ENCODE data around the gene LBHD2.
"Not testable (repeated sequence)": the region's sequence is repeated elsewhere in the genome, so short reads cannot be mapped to it uniquely, and the experiment has no call there.

Gene LBHD2

DNA sequence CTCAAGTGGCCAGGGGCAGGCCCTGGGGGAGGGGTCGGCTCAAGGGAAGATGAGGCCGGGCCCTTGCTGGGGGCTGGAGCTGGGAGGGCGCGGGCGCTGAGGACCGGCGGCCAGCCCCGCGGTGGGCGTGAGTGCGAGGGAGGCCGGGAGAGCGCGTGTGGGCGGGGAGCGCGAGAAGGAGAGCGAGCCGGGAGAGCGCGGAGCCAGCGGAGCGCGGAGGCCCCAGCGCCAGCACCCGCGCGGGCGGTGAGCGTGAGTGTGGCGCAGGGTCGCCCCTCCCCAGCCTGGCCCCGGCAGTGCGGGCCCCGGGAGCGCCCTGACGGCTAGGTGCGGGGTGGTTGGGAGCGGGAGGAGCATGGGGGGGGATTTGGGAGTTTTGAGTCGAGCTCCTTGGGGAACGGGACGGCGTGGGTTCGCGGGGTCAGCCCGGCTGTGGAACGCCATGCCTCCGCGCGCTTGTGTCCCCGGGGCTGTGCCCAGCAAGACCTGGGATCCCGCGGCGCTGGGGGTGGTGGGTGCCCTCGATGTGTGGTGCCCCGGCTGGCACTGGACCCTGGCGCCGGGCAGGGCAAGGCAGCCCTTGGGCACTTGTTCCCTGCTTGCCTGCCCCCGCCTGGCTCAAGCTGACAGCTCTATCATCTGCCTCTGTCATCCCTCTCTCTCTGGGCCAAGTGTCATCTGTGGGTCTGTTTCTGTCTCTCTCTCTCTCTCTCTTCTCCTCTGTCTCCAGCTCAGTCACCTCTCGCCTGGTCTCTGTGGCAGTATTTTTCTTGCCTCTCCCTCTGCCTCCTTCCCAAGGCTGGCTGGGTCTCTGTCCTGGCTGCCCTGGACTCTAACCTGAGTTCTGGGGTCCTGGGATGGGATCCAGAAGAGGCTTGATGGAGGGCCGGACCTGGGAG lies at the start of gene LBHD2:
TSS of gene LBHD2 (plus strand) at position 190 of the 899 bp plus-strand sequence. CDS start 1,803 bp downstream, outside the sequence.
- no peak for DNase-seq (ENCODE audit: low read depth)

DNA sequence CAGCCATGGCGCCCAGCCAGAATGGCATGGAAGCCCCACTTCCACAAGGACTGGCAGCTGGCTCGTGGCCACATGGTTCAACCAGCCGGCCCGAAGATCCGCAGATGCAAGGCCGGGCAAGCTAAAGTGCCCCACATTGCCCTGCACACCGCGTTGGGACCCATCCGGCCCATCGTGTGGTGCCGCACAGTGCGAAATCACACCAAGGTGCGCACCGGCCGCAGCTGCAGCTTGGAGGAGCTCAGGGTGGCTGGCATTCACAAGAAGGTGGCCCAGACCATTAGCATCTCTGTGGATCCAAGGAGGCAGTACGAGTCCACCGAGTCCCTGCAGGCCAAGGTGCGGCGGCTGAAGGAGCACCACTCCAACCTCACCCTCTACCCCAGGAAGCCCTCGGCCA lies 42.5 kb upstream of the LBHD2 start:
- no peak for DNase-seq (ENCODE audit: low read depth)

DNA sequence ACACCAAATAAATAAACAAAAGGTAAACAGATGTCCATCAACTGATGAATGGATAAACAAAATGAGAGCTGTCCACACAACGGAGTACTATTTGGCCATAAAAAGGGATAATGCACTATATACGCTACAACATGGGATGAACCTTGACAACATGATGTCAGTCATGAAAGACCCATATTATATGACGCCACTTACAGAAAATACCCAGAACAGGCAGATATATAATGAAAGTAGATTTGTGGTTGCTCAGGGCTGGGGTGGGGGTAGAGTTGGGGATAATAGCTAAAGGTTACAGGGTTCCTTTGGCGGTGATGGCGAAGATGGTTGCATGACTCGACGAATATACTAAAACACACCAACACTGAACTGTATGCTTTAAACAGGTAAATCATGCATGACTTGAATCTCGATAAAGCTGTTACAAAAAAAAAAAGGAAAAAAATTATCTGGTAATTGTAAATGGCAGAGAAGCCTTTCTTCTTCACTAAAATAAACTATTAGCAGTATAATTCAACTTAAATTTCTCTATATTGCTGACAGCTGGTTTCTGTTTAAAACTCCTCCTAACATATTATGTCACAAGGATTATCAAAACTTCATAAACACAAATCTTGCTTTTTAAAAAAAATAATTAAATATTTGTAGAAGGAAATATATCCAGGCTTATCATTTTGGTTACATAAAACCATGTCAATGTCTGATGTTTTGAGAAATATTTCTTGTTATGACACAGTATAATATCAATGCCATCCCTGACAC lies 40.6 kb upstream of the LBHD2 start:
- DNase-seq (ENCODE audit: low read depth): no peak

DNA sequence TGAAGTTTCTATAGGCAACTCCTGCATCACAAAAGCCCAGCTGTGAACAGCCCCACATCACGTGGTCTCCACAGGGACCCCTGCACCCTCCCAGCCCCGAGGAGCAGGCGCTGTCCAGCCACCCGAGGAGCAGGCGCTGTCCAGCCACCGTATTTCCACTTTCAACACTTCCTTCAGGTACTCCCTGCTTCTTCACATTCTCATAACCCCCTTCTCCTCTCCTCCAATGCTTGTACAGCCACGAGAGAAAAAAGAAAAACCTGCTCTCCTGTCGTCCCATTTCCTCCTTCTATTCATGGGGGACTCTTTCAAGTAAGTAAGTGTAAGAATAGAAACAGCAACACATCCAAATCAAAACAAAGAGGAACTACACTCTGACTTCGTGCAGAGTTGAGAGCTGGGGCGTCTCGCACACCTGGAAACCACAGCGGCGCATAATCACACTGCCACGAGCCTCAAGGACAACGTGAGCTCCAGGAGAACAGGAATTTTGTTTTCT lies 38.6 kb upstream of the LBHD2 start:
- no peak for DNase-seq (ENCODE audit: low read depth)

DNA sequence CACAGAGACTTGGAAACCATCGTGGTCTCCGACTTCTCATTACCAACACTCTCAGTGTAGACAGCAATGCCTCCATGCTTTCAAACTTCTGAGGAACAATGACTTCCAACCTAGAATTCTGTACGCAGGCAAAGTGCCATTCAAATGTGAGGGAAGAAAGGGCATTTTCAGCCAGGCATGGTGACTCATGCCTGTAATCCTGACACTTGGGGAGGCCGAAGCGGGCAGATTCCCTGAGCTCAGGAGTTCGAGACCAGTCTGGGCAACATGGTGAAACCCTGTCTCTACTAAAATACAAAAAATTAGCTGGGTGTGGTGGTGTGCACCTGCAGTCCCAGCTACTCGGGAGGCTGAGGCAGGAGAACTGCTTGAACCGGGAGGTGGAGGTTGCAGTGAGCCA lies 36.6 kb upstream of the LBHD2 start:
- DNase-seq (ENCODE audit: low read depth): not testable (repeated sequence)

DNA sequence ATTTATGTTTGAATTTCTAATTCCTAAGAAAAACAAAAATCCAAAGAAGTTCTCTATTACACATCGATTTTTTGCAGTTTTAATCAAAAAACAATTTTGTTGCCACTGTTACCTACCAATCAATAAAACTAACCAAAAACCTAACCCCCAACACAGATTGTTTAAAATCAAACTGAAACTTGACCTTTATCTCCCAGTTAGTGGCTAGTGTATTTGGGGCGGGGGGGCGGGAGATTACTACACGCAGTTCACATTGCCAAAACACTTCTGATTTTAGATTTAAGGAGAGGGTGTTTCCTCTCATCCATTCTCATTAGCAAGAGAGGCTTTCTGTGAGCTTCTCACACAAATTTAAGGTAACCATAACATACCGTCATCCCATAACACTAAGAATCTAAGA lies 33.1 kb upstream of the LBHD2 start:
- DNase-seq (ENCODE audit: low read depth): no peak

DNA sequence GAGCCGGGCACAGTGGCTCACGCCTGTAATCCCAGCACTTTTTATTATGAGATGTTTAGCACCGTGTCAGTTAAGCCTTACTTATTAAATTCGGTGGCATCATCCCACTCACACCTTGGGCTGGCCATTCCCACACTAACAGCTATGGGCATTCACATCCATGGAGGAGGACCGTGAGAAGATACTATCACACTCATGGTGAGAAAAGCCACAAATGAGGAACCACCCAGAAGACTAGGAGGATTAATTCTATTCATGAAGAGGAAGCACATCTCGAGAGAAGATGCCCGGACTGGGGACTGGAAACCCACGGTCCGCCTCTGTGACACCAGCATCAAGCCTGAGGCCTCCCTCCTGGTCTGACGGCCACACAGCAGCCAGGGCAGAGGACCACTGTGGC lies 31.6 kb upstream of the LBHD2 start:
- no peak for DNase-seq (ENCODE audit: low read depth)

DNA sequence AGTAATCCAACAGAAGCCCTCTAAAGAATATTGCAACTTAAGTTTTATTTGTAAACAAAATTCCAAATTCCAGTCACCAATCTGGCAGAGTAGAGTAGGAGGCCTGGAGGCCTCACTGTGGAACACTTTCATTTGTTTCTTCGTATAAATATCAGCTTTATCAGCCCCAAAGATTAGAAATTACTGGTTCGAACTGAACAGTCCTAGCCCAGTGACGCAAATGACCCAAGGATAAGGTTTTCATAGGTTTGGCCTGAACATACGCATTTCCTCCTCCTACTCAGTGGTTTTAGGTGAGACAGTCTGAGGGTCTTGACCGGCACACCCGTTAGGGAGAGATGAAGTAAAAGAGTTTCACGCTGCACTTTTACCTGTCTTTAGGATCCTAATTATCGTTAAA lies 28.3 kb upstream of the LBHD2 start:
- no peak for DNase-seq (ENCODE audit: low read depth)

DNA sequence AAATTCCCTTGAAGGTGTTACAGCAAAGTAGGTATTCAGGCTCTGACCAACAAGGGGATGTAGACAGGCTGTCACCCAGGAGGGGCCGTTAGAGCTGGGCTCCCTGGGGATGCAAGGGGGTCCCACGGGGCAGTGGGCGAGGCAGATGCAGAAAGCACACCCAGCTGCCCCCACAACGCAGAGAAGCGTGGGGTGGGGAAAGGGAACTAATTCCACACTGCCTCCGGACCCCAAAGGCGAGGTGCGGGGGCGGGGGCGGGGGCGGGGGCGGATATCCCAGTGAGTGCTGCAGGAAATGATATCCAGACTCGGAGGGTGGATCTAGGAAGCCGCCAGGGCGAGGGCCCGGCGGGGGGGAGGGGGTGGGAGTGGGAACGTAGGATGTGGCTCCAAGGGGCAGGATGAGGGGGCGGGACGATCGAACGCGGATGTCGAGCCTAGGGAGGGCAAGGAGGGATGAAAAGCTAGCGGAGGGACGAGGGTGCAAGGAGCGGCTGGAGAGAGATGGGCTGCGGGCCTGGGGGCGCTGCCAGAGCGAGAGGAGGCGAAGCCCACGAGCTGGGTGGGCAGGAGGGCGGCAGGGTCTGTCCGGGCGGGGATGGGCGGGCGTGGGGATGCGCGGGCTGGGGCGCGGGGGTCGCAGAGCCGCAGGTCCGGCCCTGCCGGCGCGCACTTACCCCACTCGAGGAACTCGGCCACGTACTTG lies 27.5 kb upstream of the LBHD2 start:
- DNase-seq (ENCODE audit: low read depth): no peak

DNA sequence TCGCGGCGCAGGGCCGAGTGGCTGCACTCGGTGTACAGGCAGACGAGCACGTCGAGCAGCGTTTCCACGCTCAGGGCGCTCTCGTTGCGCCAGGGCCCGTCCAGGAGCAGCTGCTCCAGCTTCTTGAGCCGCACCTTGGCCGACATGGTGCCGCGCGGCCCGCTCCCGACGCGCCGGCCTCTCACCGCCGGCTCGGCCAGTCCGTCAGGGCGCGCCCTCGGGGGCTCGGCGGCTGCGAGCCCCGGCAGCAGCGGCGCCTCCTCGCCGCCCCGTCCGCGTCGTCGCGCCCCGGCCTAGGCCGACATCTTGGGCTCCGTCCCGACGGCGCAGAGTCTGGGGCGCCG lies 27.0 kb upstream of the LBHD2 start:
- no peak for DNase-seq (ENCODE audit: low read depth)

DNA sequence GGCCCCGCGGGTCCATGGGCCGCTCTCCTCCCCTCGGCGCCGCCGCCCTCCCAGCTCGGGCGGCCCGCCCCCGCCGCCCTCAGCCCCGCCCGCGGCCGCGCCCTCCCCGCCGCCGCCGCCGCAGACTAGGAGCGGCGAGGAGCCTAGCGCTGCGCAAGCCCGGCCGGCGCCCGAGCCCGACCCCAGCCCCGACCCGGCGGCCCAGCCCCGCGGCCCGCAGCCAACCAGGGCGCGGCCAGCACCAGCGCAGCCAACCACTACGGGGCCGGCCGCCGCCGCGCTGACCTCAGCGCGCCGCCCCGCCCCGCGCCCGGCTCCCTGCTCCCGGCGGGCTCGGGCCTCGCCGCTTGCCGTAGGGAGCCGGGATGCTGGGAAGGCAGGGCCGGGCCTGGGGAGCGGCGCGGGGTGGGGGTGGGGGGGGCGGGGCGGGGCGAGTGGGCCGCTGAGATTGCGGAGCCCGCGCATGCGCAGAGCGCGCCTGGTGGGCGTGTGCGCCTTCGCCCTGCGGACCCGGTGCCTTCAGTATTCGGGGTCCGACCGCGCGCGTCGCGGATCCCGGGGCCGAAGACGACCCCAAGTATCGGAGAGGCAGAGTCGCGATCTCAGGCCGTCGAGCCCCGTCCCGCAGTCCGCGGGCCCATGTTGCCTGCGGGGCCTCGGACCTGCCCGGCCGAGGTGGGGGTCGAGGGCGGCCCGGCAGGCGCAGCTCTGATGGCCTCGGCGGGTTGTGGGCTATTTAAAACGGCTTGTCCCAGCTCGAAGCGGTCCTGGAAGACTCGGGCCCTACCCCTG lies 26.4 kb upstream of the LBHD2 start, which contains the start of gene CDC42BPB:
TSS of gene CDC42BPB (minus strand) at position 178 of the 792 bp plus-strand sequence. CDS start 376 bp downstream, outside the sequence.
- peak; percentile 68 for DNase-seq (ENCODE audit: low read depth)

DNA sequence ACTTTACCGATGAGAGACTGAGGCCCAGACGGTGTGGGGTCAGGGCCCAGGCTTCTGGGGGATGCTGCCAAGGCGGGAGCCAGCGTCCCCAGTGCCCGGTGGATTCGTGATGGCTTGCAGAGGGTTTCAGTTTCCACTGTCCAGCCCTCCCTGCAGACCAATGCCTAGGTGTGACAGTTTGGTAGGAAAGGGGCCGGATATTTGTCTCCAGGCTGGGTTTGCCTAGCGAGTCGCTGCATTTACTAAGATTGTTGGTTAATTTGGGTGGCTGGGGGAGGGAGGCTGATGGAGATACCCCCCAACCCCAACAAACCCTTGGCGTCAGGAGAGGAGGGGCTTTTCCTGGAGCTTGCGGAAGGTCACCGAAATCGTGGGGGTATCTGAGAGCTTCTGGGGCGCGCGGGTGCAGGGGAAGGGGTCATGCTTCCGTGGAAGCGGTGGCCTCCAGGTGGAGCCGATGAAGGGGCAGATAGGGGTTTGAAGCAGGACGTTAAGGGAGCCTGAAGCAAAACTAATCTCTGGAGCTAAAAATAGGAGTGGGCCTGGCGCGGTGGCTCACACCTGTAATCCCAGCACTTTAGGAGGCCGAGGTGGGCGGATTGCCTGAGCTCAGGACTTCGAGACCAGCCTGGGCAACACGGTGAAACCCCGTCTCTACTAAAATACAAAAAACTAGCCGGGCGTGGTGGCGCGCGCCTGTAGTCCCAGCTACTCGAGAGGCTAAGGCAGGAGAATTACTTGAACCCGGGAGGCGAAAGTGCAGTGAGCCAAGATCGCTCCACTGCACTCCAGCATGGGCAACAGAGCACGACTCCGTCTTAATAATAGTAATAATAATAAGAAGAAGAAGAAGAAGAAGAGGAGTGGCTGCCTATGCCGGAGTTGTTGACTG lies 25.6 kb upstream of the LBHD2 start:
- DNase-seq (ENCODE audit: low read depth): no peak

DNA sequence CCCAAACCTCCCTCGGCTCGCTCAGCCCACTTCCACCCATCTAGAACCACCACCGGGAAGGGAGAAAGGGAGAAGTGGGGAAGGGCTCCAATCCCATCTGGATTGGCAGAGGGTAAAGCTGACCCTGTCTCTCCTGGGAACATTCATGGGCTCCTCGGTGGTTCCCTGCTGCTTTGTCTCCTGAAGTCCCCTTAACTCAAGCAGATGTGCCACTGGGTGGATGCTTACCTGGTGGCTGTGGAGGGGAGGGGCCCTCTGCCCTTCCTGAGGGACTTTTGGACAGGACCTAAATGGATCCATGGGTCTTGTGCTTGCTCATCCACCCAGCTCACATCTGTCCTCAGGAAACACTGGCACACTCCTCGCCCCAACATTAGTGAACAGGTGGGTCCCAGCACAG lies 24.5 kb upstream of the LBHD2 start:
- no peak for DNase-seq (ENCODE audit: low read depth)

DNA sequence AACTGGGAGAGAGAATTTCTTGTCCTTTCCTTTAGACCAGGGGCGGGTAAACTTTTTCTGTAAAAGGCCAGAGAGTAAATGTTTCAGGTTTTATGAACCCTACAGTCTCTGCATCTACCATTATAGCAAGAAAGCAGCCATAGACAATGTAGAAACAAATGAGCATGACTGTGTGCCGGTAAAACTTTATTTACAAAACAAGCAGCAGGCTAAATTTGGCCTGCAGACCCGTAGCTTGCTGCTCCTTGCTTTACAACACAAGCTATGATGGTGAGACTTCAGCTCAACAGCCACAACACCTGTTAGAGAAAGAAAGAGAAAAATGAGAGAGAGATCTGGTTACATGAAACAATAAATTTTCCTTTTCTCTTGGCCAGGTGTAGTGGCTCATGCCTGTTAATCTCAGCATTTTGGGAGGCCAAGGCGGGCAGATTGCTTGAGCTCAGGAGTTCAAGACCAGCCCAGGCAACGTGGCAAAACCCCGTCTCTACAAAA lies 22.5 kb upstream of the LBHD2 start:
- no peak for DNase-seq (ENCODE audit: low read depth)

DNA sequence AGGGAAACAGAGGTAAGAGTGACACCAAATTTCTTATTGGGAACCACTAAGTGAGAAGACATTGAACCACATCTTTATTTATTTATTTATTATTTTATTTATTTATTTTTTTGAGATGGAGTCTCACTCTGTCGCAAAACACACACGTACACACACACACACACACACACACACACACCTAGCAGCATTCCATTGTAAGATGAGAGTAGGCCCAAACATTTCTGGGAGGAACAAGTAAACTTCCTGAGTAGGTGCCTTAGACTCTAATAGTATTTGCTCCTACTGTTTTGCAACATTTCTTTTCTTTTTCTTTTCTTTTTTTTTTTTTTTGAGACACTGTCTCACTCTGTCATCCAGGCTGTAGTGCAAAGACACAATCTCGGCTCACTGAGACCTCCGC lies 19.6 kb upstream of the LBHD2 start:
- no peak for DNase-seq (ENCODE audit: low read depth)

DNA sequence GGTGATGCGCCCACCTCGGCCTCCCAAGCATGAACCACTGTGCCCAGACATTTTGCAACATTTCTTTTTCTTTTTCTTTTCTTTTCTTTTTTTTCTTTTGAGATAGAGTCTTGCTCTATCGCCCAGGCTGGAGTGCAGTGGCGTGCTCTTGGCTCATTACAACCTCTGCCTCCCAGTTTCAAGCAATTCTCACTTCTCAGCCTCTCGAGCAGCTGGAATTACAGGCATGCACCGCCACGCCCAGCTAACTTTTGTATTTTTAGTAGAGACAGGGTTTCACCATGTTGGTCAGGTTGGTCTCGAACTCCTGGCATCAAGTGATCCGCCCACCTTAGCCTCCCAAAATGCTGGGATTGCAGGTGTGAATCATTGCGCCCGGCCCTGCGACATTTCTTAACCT lies 19.0 kb upstream of the LBHD2 start:
- no peak for DNase-seq (ENCODE audit: low read depth)

DNA sequence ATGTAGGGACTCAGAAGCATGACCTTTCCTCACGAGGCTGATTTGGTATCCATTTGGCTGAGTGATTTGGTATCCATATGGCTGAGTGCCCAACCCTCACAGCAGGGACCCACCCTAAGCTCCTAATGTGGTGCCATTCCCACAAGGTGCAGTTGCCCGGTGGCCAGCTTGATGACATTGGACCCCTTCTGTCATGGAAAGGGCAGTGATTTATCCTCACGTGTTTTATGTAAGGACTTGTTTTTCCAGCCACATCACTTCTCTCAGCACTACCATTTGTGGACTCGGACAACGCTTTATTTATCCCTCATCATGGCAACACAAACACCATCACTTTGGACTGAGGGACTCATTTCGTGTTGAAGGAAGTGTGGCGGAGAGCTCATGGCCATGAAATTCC lies 18.1 kb upstream of the LBHD2 start:
- no peak for DNase-seq (ENCODE audit: low read depth)

DNA sequence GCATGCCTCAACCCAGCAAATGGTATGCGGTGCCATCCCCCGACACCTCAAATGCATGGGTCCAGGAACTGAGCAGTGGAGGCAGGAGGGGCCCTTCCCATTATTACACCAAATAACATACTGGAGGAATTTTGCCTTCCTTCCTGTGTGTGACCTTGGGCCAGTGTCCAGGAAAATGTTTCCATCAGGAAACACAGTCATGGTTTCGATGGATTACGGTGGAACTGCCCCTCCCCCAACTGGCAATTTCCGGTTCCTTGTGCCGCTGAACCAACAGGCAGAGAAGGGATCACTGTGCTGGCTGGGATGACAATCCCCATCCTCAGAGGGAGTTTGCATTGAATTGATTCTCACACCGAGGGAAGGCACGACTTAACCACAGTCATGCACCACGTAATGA lies 17.6 kb upstream of the LBHD2 start:
- DNase-seq (ENCODE audit: low read depth): no peak

DNA sequence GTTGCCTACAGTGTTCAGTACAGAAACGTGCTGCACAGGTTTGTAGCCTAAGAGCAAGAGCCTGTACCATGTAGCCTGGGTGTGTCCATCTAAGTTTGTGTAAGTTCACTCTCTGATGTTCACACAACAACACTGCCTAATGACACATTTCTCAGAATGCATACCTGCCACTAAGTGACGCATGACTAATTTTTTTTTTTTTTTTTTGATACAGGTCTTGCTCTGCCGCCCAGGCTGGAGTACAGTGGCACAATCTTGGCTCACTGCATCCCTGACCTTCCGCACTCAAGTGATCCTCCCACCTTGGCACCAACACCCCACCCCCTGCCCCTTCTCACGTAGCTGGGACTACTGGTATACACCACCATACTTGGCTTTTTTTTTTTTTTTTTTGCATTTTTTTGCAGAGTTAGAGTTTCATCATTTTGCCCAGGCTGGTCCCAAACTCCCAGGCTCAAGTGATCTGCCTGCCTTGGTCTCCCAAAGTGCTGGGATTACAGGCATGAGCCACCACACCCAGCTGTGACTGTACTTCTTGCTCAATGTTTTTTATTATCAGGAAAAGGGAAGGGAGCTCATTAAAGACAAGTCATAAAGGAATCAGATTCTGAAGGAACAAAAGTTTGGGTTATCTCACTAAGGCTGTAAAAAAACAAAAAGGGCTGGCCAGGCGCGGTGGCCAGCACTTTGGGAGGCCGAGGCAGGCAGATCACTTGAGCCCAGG lies 16.6 kb upstream of the LBHD2 start:
- DNase-seq (ENCODE audit: low read depth): no peak

Data from activated T-cell treated with anti-CD3 and anti-CD28 coated beads for 48 hours (primary cell).